Lung microvascular endothelial cell (primary cell): ENCODE measurements around the gene ISOC2. TPM values are rescaled to one million over a fixed set of nuclear protein-coding genes. Genes with fewer than 3 reads are reported as not detected.
"Not testable (repeated sequence)": the region's sequence is repeated elsewhere in the genome, so short reads cannot be mapped to it uniquely, and the experiment has no call there.

Experiments
- DNase-seq, 2 donors: peaks; one replicate each; pipeline versions ENCODE4 v3.0.0 to v3.0.0-alpha.2; 2010; ENCODE audit warnings: low read depth in 2 of 2
- total RNA-seq: library from RNA; depleted of rRNA; stranded (reverse); fragments of >200 nt; gene quantifications from 2 replicates; pipeline ENCODE4 v1.2.1, GENCODE V29; 2014

The ISOC2 gene
- total RNA-seq, 1 donor from 2014 or later = 60.7 TPM

DNA sequence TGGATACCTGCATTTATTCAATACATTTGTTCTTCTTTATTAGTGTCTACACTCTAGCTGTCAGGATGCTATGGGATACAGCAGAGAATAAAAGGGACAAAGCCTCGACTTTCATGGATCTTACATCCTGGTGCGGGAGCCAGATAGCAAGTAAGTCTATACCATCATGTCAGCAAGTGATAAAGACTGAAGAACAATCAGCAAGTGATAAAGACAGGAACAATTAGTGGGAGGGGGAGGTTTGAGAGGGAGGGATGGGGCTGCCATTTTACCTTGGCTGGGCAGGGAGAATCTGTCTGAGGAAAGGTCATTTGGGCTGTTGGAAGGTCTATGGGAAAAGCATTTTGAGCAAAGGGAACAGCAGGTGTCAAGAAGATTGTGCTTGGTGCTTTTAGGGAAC lies 51.3 kb downstream of the ISOC2 start:
- no peak for DNase-seq

DNA sequence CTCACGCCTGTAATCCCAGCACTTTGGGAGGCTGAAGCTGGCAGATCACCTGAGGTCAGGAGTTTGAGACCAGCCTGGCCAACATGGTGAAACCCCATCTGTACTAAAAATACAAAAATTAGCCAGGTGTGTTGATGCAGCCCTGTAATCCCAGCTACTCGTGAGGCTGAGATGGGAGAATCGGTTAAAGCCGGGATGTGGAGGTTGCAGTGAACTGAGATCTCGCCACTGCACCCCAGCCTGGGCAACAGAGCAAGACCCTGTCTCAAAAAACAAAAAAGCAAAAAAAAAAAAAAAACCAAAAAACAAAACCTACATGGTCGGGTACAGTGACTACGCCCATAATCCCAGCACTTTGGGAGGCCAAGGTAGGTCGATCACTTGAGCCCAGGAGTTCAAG lies 52.3 kb downstream of the ISOC2 start:
- DNase-seq = not testable (repeated sequence)

DNA sequence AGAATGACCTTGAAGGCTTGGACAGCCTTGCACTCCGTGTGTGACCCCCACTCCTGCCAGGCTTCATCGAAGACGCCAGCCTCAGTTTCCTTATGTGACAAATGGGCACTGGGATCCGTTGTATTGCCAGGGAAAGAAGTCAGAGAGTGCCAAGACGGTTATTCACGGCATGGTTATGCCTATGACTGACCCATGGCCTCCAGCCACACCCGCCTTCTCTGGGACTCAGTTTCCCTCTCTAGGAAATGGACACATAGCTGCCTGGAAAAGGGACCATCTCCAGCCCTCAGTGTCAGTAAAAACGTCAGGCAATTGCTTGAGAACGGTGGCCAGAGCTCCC lies 52.9 kb downstream of the ISOC2 start:
- DNase-seq = no peak

DNA sequence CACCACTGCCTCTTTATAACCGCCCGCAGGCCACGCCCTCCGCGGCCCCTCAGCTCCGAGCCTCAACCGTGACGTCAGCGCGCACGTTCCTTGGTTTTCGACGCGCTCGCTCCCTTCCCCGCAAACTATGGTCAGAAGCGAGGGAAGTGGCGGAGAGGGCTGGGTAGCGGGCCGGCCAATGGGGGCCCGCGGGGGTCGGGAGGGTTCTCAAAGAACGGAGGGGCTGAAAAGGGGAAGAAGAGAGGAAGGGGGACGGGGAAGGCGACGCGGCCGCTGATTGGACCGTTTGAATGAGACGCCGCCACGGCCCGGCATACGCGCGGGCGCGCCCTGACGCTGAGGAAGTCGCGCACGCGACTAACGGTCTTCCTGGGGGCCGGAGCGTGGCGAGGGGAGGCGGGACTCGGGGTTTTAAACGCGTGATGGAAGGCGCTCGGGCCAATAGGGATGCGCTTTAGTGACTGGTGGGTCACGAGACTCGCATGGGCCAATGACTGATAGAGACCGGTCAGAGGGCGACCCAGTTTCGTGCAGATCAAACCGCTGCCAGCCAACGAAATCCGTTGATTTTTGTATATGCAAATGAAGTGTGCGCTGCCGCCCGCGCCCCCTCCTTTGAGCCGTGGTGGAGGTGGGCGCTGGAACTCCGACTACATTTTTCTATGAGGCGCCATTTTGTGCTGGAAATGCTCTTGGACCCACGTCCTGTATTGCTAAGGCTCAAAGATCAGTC lies 53.5 kb downstream of the ISOC2 start:
- peak; percentile 100 for DNase-seq

DNA sequence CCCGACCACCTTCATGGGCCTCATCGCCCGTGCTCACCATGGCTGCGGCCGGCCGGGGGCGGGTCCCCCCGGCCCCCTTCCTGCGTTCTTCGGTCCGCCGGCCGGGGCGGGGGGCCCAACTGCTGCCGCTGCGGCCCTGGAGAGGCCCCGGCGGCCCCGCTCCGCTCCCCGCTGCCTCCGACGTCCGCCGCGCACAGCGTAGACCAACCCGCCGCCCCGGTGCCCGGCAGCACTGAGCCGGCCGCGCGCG lies 54.0 kb downstream of the ISOC2 start, which contains the start of gene UBE2S:
UBE2S (minus strand) TSS at position 239 of the 250 bp plus-strand sequence; CDS start at position 40, 199 bp downstream.
- not testable (repeated sequence) for DNase-seq

DNA sequence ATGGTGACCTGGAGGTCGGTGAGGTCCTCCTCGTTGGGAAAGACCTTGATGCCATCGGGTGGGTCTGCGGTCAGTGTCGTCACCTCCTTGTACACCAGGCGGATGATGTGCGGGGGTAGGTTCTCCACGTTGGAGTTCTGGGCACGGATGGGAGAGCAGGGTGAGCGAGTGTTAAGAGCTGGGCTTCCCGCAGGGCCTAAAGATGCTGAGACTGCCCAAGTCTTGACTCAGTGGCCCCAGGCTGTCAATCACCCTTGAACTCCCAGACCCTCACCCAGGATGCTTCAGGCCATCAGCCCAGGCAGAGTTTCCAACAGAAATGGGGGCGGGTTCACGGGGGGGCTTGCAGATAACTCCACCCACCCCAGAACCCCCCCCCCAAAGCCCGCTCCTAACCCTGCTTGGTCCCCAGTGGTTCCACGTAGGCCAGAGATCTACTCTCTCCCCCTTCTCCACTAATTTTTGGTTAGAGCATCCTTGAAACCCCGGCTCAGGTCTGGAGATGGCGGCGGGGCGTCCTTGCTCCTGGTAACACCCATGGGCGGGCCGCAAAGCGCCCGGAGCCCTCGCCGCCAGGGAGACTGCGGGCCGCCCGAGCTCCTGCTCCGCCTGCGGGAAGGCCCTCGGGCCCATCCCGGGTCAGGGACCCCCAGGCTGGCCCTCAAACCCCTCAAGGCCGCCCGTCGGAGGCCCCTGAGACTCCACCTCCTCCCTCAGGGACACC lies 54.5 kb downstream of the ISOC2 start:
- peak; percentile 51 to 56 for DNase-seq

DNA sequence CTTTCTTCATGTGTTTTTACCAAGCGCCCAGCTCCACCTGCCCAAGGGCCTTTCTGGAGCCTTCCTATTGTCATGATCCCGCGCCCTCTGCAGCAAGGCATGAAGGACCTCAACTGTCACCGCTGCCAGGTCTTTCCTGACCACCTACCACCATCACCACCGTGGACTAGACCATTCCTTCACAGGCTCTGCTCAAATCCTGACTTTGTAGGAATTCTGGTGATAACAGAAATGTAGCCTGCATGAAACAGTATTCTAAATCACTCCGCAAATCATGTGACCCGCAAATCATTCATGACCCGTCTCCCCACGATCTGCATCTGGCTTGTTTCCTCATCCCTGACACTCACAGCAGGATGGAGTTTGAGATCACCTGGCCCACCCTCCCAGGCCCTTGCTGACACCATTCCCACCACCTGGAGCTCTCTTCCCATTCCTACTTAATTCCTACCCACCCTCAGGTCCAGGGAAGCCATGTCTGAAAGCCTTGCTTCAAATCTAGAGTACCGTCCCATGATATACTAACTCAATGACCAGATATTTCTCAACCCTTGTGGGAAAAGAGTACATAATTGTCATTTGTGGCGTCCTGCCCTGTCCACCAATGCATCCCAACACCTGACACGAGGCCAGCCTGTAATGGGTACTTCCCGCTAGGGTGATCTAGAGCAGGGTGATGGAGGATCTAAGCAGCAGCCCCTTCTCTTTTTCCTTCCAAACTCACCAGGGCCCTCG lies 55.2 kb downstream of the ISOC2 start:
- no peak for DNase-seq

DNA sequence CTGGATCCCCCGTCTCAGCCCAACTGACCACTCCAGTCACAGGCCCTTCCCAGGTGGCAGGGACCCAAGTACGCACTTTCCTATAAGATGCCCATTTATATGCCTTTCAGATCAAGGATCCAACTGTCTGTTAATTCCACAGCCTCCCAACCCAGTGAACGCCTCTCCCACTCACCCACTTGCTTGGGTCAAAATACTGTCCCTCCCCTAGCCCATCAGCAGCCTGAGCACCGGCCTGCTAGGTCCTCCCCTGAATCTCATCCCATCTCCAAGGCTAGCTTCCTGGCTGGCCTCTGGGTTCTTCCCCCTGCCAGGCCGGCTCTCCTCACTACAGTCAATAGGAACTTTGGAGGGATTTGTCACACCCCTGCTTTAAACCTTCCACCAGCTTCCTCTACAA lies 55.8 kb downstream of the ISOC2 start:
- no peak for DNase-seq

Other genes with a start within 250 kb of the ISOC2 start
- 0.44 and 0.99 TPM in 2 replicates for gene TMEM86B, start 232.9 kb downstream of the ISOC2 start, total RNA-seq
- gene PPP6R1, start 202.6 kb downstream of the ISOC2 start, total RNA-seq = 16.1 and 24.8 TPM in 2 replicates
- gene HSPBP1, start 181.5 kb downstream of the ISOC2 start, total RNA-seq = 17.2 and 19.0 TPM in 2 replicates
- under 0.01 and 1.2 TPM in 2 replicates for gene BRSK1, start 177.6 kb downstream of the ISOC2 start, total RNA-seq
- not detected in 2 replicates for gene TMEM150B, start 136.3 kb downstream of the ISOC2 start, total RNA-seq
- 2.2 and 3.0 TPM in 2 replicates for gene KMT5C, start 121.8 kb downstream of the ISOC2 start, total RNA-seq
- gene COX6B2, start 106.9 kb downstream of the ISOC2 start, total RNA-seq = not detected in 2 replicates
- gene GARIN5B, start 98.4 kb downstream of the ISOC2 start, total RNA-seq = not detected in 2 replicates
- under 0.01 TPM in 1 of 2 replicates, not detected in the other for gene IL11, start 91.2 kb downstream of the ISOC2 start, total RNA-seq
- gene TMEM190, start 84.8 kb downstream of the ISOC2 start, total RNA-seq = not detected in 2 replicates
- gene TMEM238, start 77.3 kb downstream of the ISOC2 start, total RNA-seq = 0.22 and 0.40 TPM in 2 replicates
- gene RPL28, start 75.7 kb downstream of the ISOC2 start, total RNA-seq = 118 and 119 TPM in 2 replicates
- gene UBE2S, start 53.9 kb downstream of the ISOC2 start, total RNA-seq = 44.4 and 76.5 TPM in 2 replicates
- gene SHISA7, start 18.3 kb downstream of the ISOC2 start, total RNA-seq = not detected in 2 replicates
- gene C19orf85, start 3.1 kb upstream of the ISOC2 start, total RNA-seq = not detected in 2 replicates
- 0.65 and 0.79 TPM in 2 replicates for gene ZNF628, start 15.0 kb upstream of the ISOC2 start, total RNA-seq
- gene NAT14, start 23.5 kb upstream of the ISOC2 start, total RNA-seq = 5.2 and 7.2 TPM in 2 replicates
- gene SSC5D, start 26.8 kb upstream of the ISOC2 start, total RNA-seq = 0.22 TPM in 1 of 2 replicates, not detected in the other
- gene SBK2, start 75.5 kb upstream of the ISOC2 start, total RNA-seq = not detected in 2 replicates
- gene SBK3, start 83.9 kb upstream of the ISOC2 start, total RNA-seq = 0.20 and 0.22 TPM in 2 replicates
- 2.4 and 2.6 TPM in 2 replicates for gene ZNF579, start 119.2 kb upstream of the ISOC2 start, total RNA-seq
- gene FIZ1, start 137.9 kb upstream of the ISOC2 start, total RNA-seq = 1.5 and 3.2 TPM in 2 replicates
- gene ZNF524, start 138.6 kb upstream of the ISOC2 start, total RNA-seq = 7.0 and 11.5 TPM in 2 replicates
- gene ZNF865, start 144.0 kb upstream of the ISOC2 start, total RNA-seq = 0.44 and 0.79 TPM in 2 replicates
- gene ZNF784, start 162.9 kb upstream of the ISOC2 start, total RNA-seq = 2.8 and 4.8 TPM in 2 replicates
- 1.3 and 2.0 TPM in 2 replicates for gene ZNF580, start 179.4 kb upstream of the ISOC2 start, total RNA-seq
- 18.3 and 20.9 TPM in 2 replicates for gene ZNF581, start 182.0 kb upstream of the ISOC2 start, total RNA-seq
- 5.9 and 10.7 TPM in 2 replicates for gene CCDC106, start 186.6 kb upstream of the ISOC2 start, total RNA-seq
- gene U2AF2, start 193.4 kb upstream of the ISOC2 start, total RNA-seq = 61.9 and 62.9 TPM in 2 replicates
- 20.7 and 27.0 TPM in 2 replicates for gene EPN1, start 213.6 kb upstream of the ISOC2 start, total RNA-seq